ENCODE measurements around the gene HLX. TPM values are rescaled to one million over a fixed set of nuclear protein-coding genes. Genes with fewer than 3 reads are reported as not detected.

HLX gene
- polyA plus RNA-seq, 1 donor from 2014 or later, result not detected

DNA sequence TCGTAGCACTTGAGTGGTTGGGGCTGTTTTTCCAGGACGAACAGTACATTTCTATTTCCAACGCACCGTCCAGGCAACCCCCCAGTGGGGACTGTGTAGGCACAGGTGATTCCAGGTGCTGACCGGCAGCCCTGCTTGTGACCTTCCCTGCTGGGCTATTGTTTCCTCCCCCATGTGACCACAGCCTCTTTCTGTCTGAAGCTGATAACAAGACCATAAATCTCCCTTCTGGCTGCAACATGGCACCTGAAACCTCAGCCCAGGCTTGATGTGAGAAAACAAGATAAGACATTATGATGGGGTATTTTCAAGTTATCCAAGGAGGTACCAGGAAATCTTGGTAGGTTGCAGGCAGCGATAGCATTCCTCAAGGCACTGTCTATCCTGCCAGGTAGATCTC, 48.2 kb downstream of the HLX start:
- no peaks in the 10 kb centered on the region for H3K79me2 ChIP-seq (replicated peaks; ENCODE audit: insufficient read depth, low read length)
- H3K36me3 ChIP-seq (ENCODE audit: insufficient read depth, low read length), result no peaks in the 10 kb centered on the region
- TF ChIP-seq SMC3 (conservative IDR thresholded peaks at IDR 0.05; ENCODE audit: poor library complexity) (no peak), RAD21 (conservative IDR thresholded peaks at IDR 0.05) (no peak), MXI1 (conservative IDR thresholded peaks at IDR 0.05; ENCODE audit: poor library complexity, severe bottlenecking) (no peak), POLR2AphosphoS5 (IDR thresholded peaks at IDR 0.05) (no peak), EP300 (conservative IDR thresholded peaks at IDR 0.05; ENCODE audit: poor library complexity, severe bottlenecking) (peak; percentile 1), TAF1 (IDR thresholded peaks at IDR 0.05; ENCODE audit: low read depth) (no peak)
- TF ChIP-seq, protein P1, sequence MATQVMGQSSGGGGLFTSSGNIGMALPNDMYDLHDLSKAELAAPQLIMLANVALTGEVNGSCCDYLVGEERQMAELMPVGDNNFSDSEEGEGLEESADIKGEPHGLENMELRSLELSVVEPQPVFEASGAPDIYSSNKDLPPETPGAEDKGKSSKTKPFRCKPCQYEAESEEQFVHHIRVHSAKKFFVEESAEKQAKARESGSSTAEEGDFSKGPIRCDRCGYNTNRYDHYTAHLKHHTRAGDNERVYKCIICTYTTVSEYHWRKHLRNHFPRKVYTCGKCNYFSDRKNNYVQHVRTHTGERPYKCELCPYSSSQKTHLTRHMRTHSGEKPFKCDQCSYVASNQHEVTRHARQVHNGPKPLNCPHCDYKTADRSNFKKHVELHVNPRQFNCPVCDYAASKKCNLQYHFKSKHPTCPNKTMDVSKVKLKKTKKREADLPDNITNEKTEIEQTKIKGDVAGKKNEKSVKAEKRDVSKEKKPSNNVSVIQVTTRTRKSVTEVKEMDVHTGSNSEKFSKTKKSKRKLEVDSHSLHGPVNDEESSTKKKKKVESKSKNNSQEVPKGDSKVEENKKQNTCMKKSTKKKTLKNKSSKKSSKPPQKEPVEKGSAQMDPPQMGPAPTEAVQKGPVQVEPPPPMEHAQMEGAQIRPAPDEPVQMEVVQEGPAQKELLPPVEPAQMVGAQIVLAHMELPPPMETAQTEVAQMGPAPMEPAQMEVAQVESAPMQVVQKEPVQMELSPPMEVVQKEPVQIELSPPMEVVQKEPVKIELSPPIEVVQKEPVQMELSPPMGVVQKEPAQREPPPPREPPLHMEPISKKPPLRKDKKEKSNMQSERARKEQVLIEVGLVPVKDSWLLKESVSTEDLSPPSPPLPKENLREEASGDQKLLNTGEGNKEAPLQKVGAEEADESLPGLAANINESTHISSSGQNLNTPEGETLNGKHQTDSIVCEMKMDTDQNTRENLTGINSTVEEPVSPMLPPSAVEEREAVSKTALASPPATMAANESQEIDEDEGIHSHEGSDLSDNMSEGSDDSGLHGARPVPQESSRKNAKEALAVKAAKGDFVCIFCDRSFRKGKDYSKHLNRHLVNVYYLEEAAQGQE (IDR thresholded peaks at IDR 0.05; ENCODE audit: borderline replicate concordance), result no peak
- no peak overlapping the region for H3K9ac ChIP-seq (ENCODE audit: low read length)
- no peaks in the 10 kb centered on the region for H3F3A ChIP-seq (ENCODE audit: insufficient read depth, low read length, poor library complexity, severe bottlenecking)
- H4K20me1 ChIP-seq (ENCODE audit: insufficient read depth), result no peaks in the 10 kb centered on the region
- no peaks in the 10 kb centered on the region for H3K27me3 ChIP-seq (ENCODE audit: insufficient read depth, low read depth, low read length)
- no peak overlapping the region for H3K27ac ChIP-seq (ENCODE audit: low read length)
- H3K4me3 ChIP-seq (ENCODE audit: low read length), result no peak overlapping the region
- no peaks in the 10 kb centered on the region for H3K9me2 ChIP-seq (ENCODE audit: insufficient read depth, low read length)
- H2AFZ ChIP-seq (ENCODE audit: low read depth, low read length), result no peak overlapping the region
- no peaks in the 10 kb centered on the region for H3K9me3 ChIP-seq (ENCODE audit: low read length)
- H3K4me2 ChIP-seq (ENCODE audit: low read length), result no peak overlapping the region

DNA sequence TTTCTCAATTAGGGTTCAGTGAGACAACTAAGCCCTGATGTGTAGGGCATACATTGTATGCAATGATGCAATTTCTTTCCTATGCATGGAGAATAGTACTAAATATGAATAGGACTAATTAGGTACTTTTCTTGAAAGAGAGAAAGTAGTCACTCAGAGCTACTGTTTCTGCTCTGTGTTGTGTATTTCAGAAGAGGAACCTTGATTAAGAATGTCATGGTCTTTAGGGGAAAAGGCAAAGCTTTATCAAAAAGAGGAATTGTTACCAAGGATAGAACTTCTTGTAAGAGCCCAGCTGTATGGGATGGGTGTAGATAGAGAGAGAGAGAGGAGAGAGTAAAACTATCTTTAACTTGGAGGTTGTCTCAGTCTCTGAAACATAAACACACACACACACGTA, 49.1 kb downstream of the HLX start:
- Histone ChIP-seq H3K4me2 (ENCODE audit: low read length) (no peak overlapping the region), H4K20me1 (ENCODE audit: insufficient read depth) (no peaks in the 10 kb centered on the region), H3K79me2 (replicated peaks; ENCODE audit: insufficient read depth, low read length) (no peaks in the 10 kb centered on the region), H3K27ac (ENCODE audit: low read length) (no peak overlapping the region), H3K9me2 (ENCODE audit: insufficient read depth, low read length) (no peaks in the 10 kb centered on the region), H3K9ac (ENCODE audit: low read length) (no peak overlapping the region), H3K27me3 (ENCODE audit: insufficient read depth, low read depth, low read length) (no peaks in the 10 kb centered on the region), H3F3A (ENCODE audit: insufficient read depth, low read length, poor library complexity, severe bottlenecking) (no peaks in the 10 kb centered on the region), H2AFZ (ENCODE audit: low read depth, low read length) (no peak overlapping the region), H3K4me3 (ENCODE audit: low read length) (no peak overlapping the region), H3K36me3 (ENCODE audit: insufficient read depth, low read length) (no peaks in the 10 kb centered on the region), H3K9me3 (ENCODE audit: low read length) (no peaks in the 10 kb centered on the region)
- TF ChIP-seq EP300 (conservative IDR thresholded peaks at IDR 0.05; ENCODE audit: poor library complexity, severe bottlenecking) (no peak), POLR2AphosphoS5 (IDR thresholded peaks at IDR 0.05) (no peak), MXI1 (conservative IDR thresholded peaks at IDR 0.05; ENCODE audit: poor library complexity, severe bottlenecking) (no peak), EZH2 (IDR thresholded peaks at IDR 0.05; ENCODE audit: borderline replicate concordance, insufficient read depth, low read length, poor library complexity, severe bottlenecking) (no peak), SMC3 (conservative IDR thresholded peaks at IDR 0.05; ENCODE audit: poor library complexity) (no peak)
- TF ChIP-seq, protein P1 (IDR thresholded peaks at IDR 0.05; ENCODE audit: borderline replicate concordance), result no peak
- TF ChIP-seq, protein P2, sequence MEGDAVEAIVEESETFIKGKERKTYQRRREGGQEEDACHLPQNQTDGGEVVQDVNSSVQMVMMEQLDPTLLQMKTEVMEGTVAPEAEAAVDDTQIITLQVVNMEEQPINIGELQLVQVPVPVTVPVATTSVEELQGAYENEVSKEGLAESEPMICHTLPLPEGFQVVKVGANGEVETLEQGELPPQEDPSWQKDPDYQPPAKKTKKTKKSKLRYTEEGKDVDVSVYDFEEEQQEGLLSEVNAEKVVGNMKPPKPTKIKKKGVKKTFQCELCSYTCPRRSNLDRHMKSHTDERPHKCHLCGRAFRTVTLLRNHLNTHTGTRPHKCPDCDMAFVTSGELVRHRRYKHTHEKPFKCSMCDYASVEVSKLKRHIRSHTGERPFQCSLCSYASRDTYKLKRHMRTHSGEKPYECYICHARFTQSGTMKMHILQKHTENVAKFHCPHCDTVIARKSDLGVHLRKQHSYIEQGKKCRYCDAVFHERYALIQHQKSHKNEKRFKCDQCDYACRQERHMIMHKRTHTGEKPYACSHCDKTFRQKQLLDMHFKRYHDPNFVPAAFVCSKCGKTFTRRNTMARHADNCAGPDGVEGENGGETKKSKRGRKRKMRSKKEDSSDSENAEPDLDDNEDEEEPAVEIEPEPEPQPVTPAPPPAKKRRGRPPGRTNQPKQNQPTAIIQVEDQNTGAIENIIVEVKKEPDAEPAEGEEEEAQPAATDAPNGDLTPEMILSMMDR (IDR thresholded peaks at IDR 0.05; ENCODE audit: poor library complexity, severe bottlenecking), result no peak

Data from neural cell (in vitro differentiated cells).